Fibroblast of mammary gland (primary cell): ENCODE data around the gene AHCTF1.

Experiments used
- DNase-seq: peaks from one replicate; pipeline ENCODE4 v3.0.0-alpha.2; 2010; ENCODE audit warnings: low read depth
- H3K4me3 ChIP-seq: 2 replicates; pipeline ENCODE4 v1.5.1; 2011; ENCODE audit warnings: low read depth, mild to moderate bottlenecking, low read length, moderate library complexity; ENCODE audit not compliant: control insufficient read depth
- TF ChIP-seq, protein P1 (sequence below): conservative IDR thresholded peaks from 2 replicates; pipeline ENCODE4 v1.5.1; 2011; ENCODE audit warnings: low read depth, low read length, inconsistent platforms; ENCODE audit not compliant: control insufficient read depth, insufficient read depth

AHCTF1 gene

DNA sequence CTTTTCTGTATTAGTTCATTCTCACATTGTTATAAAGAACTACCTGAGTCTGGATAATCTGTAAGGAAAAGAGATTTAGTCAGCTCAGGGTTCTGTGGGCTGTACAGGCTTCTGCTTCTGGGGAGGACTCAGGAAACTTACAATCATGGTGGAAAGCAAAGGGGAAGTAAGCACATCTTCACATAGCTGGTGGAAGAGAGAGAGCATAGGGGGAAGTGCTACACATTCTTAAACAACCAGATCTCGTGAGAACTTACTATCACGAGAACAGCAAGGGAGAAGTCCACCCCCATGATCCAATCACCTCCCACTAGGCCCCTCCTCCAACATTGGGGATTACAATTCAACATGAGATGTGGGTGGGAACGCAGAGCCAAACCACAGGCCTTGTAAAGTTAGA is 37.9 kb upstream of the AHCTF1 start:
- no peak overlapping the region for H3K4me3 ChIP-seq
- no peak for DNase-seq
- TF ChIP-seq, protein P1, sequence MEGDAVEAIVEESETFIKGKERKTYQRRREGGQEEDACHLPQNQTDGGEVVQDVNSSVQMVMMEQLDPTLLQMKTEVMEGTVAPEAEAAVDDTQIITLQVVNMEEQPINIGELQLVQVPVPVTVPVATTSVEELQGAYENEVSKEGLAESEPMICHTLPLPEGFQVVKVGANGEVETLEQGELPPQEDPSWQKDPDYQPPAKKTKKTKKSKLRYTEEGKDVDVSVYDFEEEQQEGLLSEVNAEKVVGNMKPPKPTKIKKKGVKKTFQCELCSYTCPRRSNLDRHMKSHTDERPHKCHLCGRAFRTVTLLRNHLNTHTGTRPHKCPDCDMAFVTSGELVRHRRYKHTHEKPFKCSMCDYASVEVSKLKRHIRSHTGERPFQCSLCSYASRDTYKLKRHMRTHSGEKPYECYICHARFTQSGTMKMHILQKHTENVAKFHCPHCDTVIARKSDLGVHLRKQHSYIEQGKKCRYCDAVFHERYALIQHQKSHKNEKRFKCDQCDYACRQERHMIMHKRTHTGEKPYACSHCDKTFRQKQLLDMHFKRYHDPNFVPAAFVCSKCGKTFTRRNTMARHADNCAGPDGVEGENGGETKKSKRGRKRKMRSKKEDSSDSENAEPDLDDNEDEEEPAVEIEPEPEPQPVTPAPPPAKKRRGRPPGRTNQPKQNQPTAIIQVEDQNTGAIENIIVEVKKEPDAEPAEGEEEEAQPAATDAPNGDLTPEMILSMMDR = no peak

DNA sequence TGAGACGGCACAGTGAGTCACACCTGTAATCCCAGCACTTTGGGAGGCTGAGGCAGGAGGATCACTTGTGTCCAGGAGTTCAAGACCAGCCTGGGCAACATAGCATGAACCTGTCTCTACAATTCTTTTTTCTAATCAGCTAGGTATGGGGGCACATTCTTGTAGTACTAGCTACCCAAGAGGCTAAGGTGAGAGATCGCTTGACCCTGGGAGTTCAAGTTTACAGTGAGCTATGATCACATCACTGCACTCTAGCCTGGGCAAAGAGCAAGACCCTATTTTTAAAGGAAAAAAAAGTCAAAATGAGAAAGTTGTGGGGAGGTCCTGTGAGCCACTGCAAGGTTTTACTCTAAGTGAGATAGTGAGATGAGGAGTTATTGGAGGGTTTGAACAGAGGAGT is 34.8 kb upstream of the AHCTF1 start:
- no peak overlapping the region for H3K4me3 ChIP-seq
- no peak for DNase-seq
- TF ChIP-seq, protein P1 = no peak

DNA sequence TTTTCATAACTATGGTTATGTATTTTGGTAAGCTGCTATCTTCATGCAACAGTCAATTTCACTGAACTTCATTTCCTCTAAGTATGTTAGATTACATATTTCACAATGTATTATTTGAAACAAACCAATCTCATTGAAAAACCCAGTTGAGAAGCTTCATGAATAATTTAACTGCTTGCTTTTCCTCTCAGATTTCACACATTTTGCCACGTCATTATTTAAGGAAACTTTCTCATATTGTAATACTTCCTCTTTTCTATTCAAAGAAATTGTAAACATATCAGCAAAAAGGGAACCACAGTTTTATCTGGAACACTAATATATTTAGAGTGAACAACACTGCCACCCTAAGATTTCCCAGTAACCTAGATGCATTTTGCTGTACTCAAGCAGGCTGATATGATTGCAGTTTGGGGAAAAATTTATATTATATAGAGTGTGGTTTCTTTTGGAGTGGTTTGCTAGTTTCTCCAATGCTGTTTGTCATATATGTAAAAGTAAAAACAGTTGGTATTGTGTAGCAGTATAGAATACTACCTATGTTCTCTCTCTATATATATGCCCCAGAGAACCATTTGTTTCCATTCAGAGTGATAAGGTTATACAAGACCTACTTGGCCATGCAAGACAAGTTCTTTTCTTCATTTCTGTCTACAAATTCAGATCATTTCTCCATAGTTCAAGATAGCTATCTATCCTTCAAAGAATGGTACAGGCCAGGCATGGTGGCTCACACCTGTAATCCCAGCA is 28.4 kb upstream of the AHCTF1 start:
- H3K4me3 ChIP-seq = no peak overlapping the region
- TF ChIP-seq, protein P1 = peak; percentile 10
- peak; percentile 34 for DNase-seq

DNA sequence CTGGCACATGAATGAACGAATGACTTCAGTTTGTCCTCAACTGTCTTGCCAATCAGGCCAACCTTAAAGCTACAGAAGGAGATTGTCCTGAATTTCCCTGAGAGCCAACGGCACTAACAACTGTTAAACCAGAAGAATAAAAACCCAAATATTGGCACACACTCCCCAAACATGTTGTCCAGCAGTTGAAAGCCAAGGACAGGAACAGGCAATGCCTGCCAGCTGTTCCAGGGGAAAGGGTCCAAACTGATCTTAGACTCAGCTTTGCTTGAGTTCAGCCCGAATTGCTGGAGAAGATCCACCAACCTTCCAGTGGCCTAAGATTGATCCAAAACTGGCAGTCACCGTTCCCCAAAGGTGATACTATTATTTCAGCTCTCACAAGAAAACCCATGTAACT is 22.4 kb upstream of the AHCTF1 start:
- TF ChIP-seq, protein P1 = no peak
- no peak for DNase-seq
- H3K4me3 ChIP-seq = no peak overlapping the region

DNA sequence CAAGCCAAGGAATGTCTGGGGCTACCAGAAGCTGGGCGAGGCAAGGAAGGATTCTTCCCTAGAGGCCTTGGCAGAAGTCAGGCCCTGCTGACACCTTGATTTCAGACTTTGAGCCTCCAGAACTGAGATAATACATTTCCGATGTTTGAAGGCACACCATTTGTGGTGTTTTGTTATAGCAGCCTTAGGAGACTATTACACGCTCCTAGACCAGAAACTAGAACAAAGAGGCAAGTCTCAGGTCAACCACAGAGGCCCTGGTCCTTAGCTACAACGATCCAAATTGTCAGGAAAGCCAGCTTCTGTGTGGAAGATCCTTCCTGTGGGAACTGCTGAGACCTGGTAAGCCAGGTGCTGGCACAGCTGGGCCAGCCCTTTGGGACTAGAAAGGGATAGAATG is 19.7 kb upstream of the AHCTF1 start:
- DNase-seq = no peak
- H3K4me3 ChIP-seq = no peak overlapping the region
- TF ChIP-seq, protein P1 = no peak

DNA sequence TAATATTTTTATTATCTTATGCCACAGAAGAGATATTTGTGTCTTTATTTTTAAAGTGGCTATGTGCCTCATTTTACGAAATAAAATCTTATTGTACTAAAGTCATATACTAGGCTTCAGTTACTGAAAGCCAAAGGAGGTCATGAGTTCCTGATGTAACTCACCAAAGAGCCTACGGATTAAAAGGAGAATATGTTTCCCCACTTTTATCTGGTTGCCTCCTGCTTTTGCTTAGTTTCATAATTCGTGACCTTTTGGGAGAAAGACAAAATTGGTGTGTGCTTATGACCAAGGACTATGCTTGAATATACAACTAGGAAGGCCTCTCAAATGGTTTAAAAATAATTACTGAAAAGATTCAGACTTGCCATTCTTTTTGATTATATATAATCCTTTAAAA is 18.2 kb upstream of the AHCTF1 start:
- DNase-seq = no peak
- no peak overlapping the region for H3K4me3 ChIP-seq
- TF ChIP-seq, protein P1 = no peak
